Common myeloid progenitor, CD34-positive (primary cell): ENCODE results near the gene FADS1.

Experiments used
- CTCF ChIA-PET: fragments of 350-600 bp; sonication (Branson Sonifier 250); formaldehyde crosslinking; loops from one replicate; lab custom pipeline; 2021; ENCODE audit warnings: antibody characterized with exemption; lab: Charles Lee
- POLR2A ChIA-PET: fragments of 350-600 bp; sonication (Branson Sonifier 250); formaldehyde crosslinking; loops from one replicate; lab custom pipeline; 2021; ENCODE audit warnings: antibody characterized with exemption; lab: Charles Lee
- DNase-seq, 3 donors: peaks; one replicate each; pipeline versions ENCODE4 v3.0.0 to v3.0.0-alpha.2; 2013
- H3K27ac ChIP-seq, 2 experiments: 1 replicate in 1 of 2; 2 replicates in 1 of 2; pipeline ENCODE4 v1.7.0; 2013; ENCODE audit warnings: inconsistent platforms in 2 of 2, low read length in 2 of 2, mild to moderate bottlenecking in 2 of 2, low read depth in 1 of 2, moderate library complexity in 1 of 2; ENCODE audit not compliant: severe bottlenecking in 2 of 2, insufficient read depth in 1 of 2, poor library complexity in 1 of 2
- H3K27me3 ChIP-seq, 5 experiments: replicated peaks in 2 of 5; 1 replicate in 3 of 5; 2 replicates in 2 of 5; pipeline versions ENCODE4 v1.6.1 to v1.7.0; 2013; ENCODE audit warnings: low read length in 4 of 5, mild to moderate bottlenecking in 2 of 5, moderate library complexity in 2 of 5, inconsistent platforms in 1 of 5; ENCODE audit not compliant: insufficient read depth in 5 of 5, control insufficient read depth in 4 of 5
- H3K36me3 ChIP-seq, 4 experiments: 1 replicate in 2 of 4; 2 replicates in 2 of 4; pipeline versions ENCODE4 v1.6.1 to v1.7.0; 2013; ENCODE audit warnings: low read length in 3 of 4, control low read depth in 1 of 4, mild to moderate bottlenecking in 1 of 4; ENCODE audit not compliant: control insufficient read depth in 4 of 4, insufficient read depth in 4 of 4
- H3K4me1 ChIP-seq, 4 experiments: 1 replicate in 3 of 4; 2 replicates in 1 of 4; pipeline versions ENCODE4 v1.6.1 to v1.7.1; 2013; ENCODE audit warnings: low read length in 3 of 4, mild to moderate bottlenecking in 3 of 4, control low read depth in 1 of 4, inconsistent platforms in 1 of 4, moderate library complexity in 1 of 4; ENCODE audit not compliant: control insufficient read depth in 4 of 4, insufficient read depth in 4 of 4; ENCODE audit errors: control extremely low read depth in 1 of 4
- H3K4me3 ChIP-seq, 7 experiments: 1 replicate in 4 of 7; 2 replicates in 3 of 7; pipeline versions ENCODE4 v1.5.1 to v1.7.0; 2013; ENCODE audit warnings: mild to moderate bottlenecking in 7 of 7, low read length in 6 of 7, moderate library complexity in 6 of 7, inconsistent platforms in 2 of 7, low read depth in 2 of 7, control low read depth in 1 of 7; ENCODE audit not compliant: insufficient read depth in 4 of 7, control insufficient read depth in 1 of 7; ENCODE audit errors: extremely low read depth in 1 of 7
- H3K9me3 ChIP-seq, 5 experiments: 1 replicate in 4 of 5; 2 replicates in 1 of 5; pipeline versions ENCODE4 v1.6.1 to v1.7.1; 2013; ENCODE audit warnings: low read length in 4 of 5, mild to moderate bottlenecking in 2 of 5, inconsistent platforms in 1 of 5, low read depth in 1 of 5, moderate library complexity in 1 of 5; ENCODE audit not compliant: control insufficient read depth in 4 of 5, insufficient read depth in 2 of 5; ENCODE audit errors: control extremely low read depth in 1 of 5
- WGBS: methylation state at CpG from one replicate; pipeline ENCODE4 v1.1.5; 2013; ENCODE audit not compliant: insufficient coverage; 5-methylcytosine and 5-hydroxymethylcytosine counted together

The FADS1 gene

DNA sequence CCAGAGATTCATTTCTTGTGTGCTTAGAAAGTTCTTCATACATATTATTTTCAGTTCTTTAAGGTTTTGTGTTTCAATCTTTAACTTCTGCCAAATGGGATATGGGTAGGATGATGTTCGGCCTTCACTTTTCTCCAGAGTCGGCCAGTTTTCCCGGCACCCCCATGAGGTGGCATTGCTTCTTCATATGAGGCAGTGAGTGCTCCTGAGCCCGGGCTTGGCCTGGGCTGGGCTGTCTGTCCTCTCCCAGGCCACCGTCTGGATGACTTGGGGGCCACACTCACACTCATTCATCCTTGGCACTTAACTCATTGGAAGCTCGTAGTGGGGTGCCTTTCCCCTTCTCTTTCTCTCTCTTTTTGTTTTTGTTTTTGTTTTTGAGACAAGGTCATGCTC, 35.1 kb upstream of the FADS1 start:
- Histone ChIP-seq H3K27ac (no peak overlapping the region), H3K27me3 (no peaks in the 10 kb centered on the region), H3K9me3 (no peaks in the 10 kb centered on the region), H3K4me1 (no peaks in the 10 kb centered on the region), H3K4me3 (no peak overlapping the region), H3K36me3 (peaks cover 13 to 93% (median 76%) of the 10 kb centered on the region in 4 experiments)
- no peak for DNase-seq
- ChIA-PET CTCF (no interaction called here), POLR2A (interaction anchor here (0.6 kb wide), 1 partner anchor 1956 kb away, joined by 3 read pairs; no protein-coding TSS in a partner anchor)
- 100% methylated on average over 5 of the region's 6 CpGs for WGBS

- Histone ChIP-seq H3K27me3 (no peaks in the 10 kb centered on the region), H3K4me1 (no peaks in the 10 kb centered on the region), H3K36me3 (peaks cover 15 to 92% (median 76%) of the 10 kb centered on the region in 4 experiments), H3K27ac (no peak overlapping the region), H3K9me3 (no peaks in the 10 kb centered on the region), H3K4me3 (no peak overlapping the region)
- DNase-seq = no peak
- POLR2A ChIA-PET = interaction anchor here (0.6 kb wide), 1 partner anchor 16 kb away, joined by 5 read pairs; no protein-coding TSS in a partner anchor
- WGBS = 96% methylated on average over 17 of the region's 24 CpGs
- CTCF ChIA-PET = interaction anchor here (0.6 kb wide), 1 partner anchor 29 kb away, joined by 3 read pairs; no protein-coding TSS in a partner anchor
Measured at GRCh38 chr11:61851113-61851899, 34.5 kb upstream of the FADS1 start.

DNA sequence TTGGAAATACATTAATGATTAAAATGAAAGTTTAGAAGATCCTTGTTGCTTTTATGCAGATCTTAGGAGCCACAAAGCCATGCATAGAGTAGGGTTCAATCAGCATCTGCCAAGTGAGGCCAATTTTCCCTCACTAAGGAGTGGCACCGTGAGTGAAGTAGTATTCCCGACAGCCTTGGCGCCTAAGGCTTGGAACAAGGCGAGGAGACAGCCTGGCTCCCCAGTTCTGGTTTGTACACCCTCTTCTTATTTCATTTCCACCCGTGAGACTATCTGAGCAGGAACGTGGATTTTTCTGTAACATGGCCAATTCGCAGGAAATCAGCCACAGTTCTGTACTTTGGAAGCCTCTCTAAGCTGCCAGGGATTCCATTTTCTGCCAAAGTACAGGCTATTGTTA, 33.9 kb upstream of the FADS1 start:
- H3K4me3 ChIP-seq = no peak overlapping the region
- no peaks in the 10 kb centered on the region for H3K4me1 ChIP-seq
- no peaks in the 10 kb centered on the region for H3K27me3 ChIP-seq
- peaks cover 15 to 92% (median 76%) of the 10 kb centered on the region in 4 experiments for H3K36me3 ChIP-seq
- no peak overlapping the region for H3K27ac ChIP-seq
- CTCF ChIA-PET = interaction anchor here (0.6 kb wide), 1 partner anchor 28 kb away, joined by 3 read pairs; no protein-coding TSS in a partner anchor
- POLR2A ChIA-PET = no interaction called here
- 97% methylated on average over 7 of the region's 7 CpGs for WGBS
- DNase-seq = no peak
- H3K9me3 ChIP-seq = no peaks in the 10 kb centered on the region

GRCh38 chr11:61848631-61849030, 31.8 kb upstream of the FADS1 start:
- Histone ChIP-seq H3K36me3 (peaks cover 13 to 86% (median 66%) of the 10 kb centered on the region in 4 experiments), H3K4me3 (no peak overlapping the region), H3K27me3 (no peaks in the 10 kb centered on the region), H3K9me3 (no peaks in the 10 kb centered on the region), H3K27ac (no peak overlapping the region), H3K4me1 (no peaks in the 10 kb centered on the region)
- DNase-seq = no peak
- ChIA-PET POLR2A (no interaction called here), CTCF (interaction anchor here (1.0 to 1.8 kb wide), 5 partner anchors 12 to 233 kb away, joined by 3 to 8 read pairs (median 3); no protein-coding TSS in a partner anchor)
- WGBS = 100% methylated on average over 6 of the region's 9 CpGs

GRCh38 chr11:61847914-61848581, 31.2 kb upstream of the FADS1 start:
- no peaks in the 10 kb centered on the region for H3K4me1 ChIP-seq
- no peaks in the 10 kb centered on the region for H3K27me3 ChIP-seq
- no peak overlapping the region for H3K4me3 ChIP-seq
- H3K27ac ChIP-seq = no peak overlapping the region
- DNase-seq = no peak
- 94% methylated on average over 16 of the region's 18 CpGs for WGBS
- H3K9me3 ChIP-seq = no peaks in the 10 kb centered on the region
- CTCF ChIA-PET = interaction anchor here (1.0 to 1.8 kb wide), 5 partner anchors 11 to 234 kb away, joined by 3 to 8 read pairs (median 3); no protein-coding TSS in a partner anchor
- H3K36me3 ChIP-seq = peaks cover 16 to 86% (median 68%) of the 10 kb centered on the region in 4 experiments
- POLR2A ChIA-PET = no interaction called here

- Histone ChIP-seq H3K36me3 (peaks cover 22 to 88% (median 68%) of the 10 kb centered on the region in 4 experiments), H3K4me1 (no peaks in the 10 kb centered on the region), H3K4me3 (no peak overlapping the region), H3K9me3 (no peaks in the 10 kb centered on the region), H3K27me3 (no peaks in the 10 kb centered on the region), H3K27ac (no peak overlapping the region)
- ChIA-PET CTCF (interaction anchor here (2.0 kb wide), 1 partner anchor 18 kb away, joined by 8 read pairs; no protein-coding TSS in a partner anchor), POLR2A (interaction anchor here (0.7 kb wide), 2 partner anchors 32 to 43 kb away, joined by 4 read pairs; no protein-coding TSS in a partner anchor)
- no peak for DNase-seq
- WGBS = over 99% methylated on average over 9 of the region's 10 CpGs
Measured at GRCh38 chr11:61846362-61847020, 29.7 kb upstream of the FADS1 start.
